ENCODE measurements around the gene ENTHD1.
A peak's percentile ranks its signal among the peaks of the same experiment; 100 is the strongest.

GRCh38 chr22:39896313-39896996 lies 2.9 kb upstream of the ENTHD1 start:
- TF ChIP-seq CTCF (IDR thresholded peaks at IDR 0.05; ENCODE audit: low read depth, low read length) = 0 out of 2 replicates have a peak, but pooled peaks have one; percentile 11
- TF ChIP-seq EZH2phosphoT487 (IDR thresholded peaks at IDR 0.05; ENCODE audit: low read depth) = no peak

All from OCI-LY3 (cell line).